BJ (cell line): Measurements from ENCODE around the gene CLEC16A. TPM values are rescaled to one million over a fixed set of nuclear protein-coding genes. Genes with fewer than 3 reads are reported as not detected.

Source experiments
- CTCF ChIA-PET: fragments of 350-600 bp; formaldehyde crosslinking; extraction: SDS; loops from one replicate; lab custom pipeline; 2021; ENCODE audit warnings: antibody characterized with exemption, inconsistent platforms; lab: Yijun Ruan, JAX
- POLR2A ChIA-PET: fragments of 300-600 bp; sonication (Branson Sonifier 250); formaldehyde crosslinking; extraction: SDS; loops from one replicate; lab custom pipeline; 2021; ENCODE audit warnings: antibody characterized with exemption; lab: Charles Lee
- DNase-seq: peaks from one replicate; pipeline ENCODE4 v3.0.0-alpha.2; 2011; ENCODE audit warnings: low read depth
- H3K27me3 ChIP-seq: 2 replicates; pipeline ENCODE4 v1.6.0; 2011; ENCODE audit warnings: low read length; ENCODE audit not compliant: control insufficient read depth, insufficient read depth
- H3K36me3 ChIP-seq: 2 replicates; pipeline ENCODE4 v1.5.1; 2011; ENCODE audit warnings: low read length; ENCODE audit not compliant: control insufficient read depth, insufficient read depth
- H3K4me3 ChIP-seq: 2 replicates; pipeline ENCODE4 v1.5.1; 2011; ENCODE audit warnings: low read depth, mild to moderate bottlenecking, control low read depth, low read length
- CTCF ChIP-seq: IDR thresholded peaks from 2 replicates; pipeline ENCODE4 v1.5.1; 2011; ENCODE audit warnings: low read depth, mild to moderate bottlenecking, control low read depth, inconsistent platforms, low read length, moderate library complexity; ENCODE audit not compliant: insufficient read depth
- polyA plus RNA-seq: library from polyadenylated mRNA; depleted of rRNA; stranded (reverse); fragments of >200 nt; gene quantifications from 2 replicates; pipeline ENCODE4 v1.2.3, GENCODE V29; 2011

Gene CLEC16A
- polyA plus RNA-seq, 1 experiment: 8.7 TPM

- Histone ChIP-seq H3K36me3 (no peaks in the 10 kb centered on the region), H3K27me3 (no peaks in the 10 kb centered on the region), H3K4me3 (no peak overlapping the region)
- no peak for TF ChIP-seq CTCF
- ChIA-PET CTCF (interaction anchor here (1.3 kb wide), 1 partner anchor 9 kb away, joined by 4 read pairs; no protein-coding TSS in a partner anchor), POLR2A (no interaction called here)
- no peak for DNase-seq
These were observed 207.7 kb downstream of the CLEC16A start for GRCh38 chr16:11151885-11152629.

- Histone ChIP-seq H3K4me3 (no peak overlapping the region), H3K27me3 (no peaks in the 10 kb centered on the region), H3K36me3 (no peaks in the 10 kb centered on the region)
- TF ChIP-seq CTCF: no peak
- ChIA-PET POLR2A (no interaction called here), CTCF (interaction anchor here (1.3 kb wide), 1 partner anchor 8 kb away, joined by 4 read pairs; no protein-coding TSS in a partner anchor)
- DNase-seq: no peak
These were observed 208.4 kb downstream of the CLEC16A start for GRCh38 chr16:11152677-11153331.

- no peaks in the 10 kb centered on the region for H3K27me3 ChIP-seq
- DNase-seq: peak; percentile 35
- ChIA-PET POLR2A (no interaction called here), CTCF (interaction anchor here (0.9 to 2.6 kb wide), 2 partner anchors 10 to 53 kb away, joined by 3 to 6 read pairs; no protein-coding TSS in a partner anchor)
- TF ChIP-seq CTCF: no peak
- H3K36me3 ChIP-seq: no peaks in the 10 kb centered on the region
- no peak overlapping the region for H3K4me3 ChIP-seq
These were observed 211.0 kb downstream of the CLEC16A start for GRCh38 chr16:11155284-11155806.

GRCh38 chr16:11156401-11156800 is 212.0 kb downstream of the CLEC16A start:
- no peak overlapping the region for H3K4me3 ChIP-seq
- no peak for DNase-seq
- no peaks in the 10 kb centered on the region for H3K27me3 ChIP-seq
- ChIA-PET POLR2A (no interaction called here), CTCF (interaction anchor here (0.7 kb wide), 1 partner anchor 12 kb away, joined by 3 read pairs; no protein-coding TSS in a partner anchor)
- H3K36me3 ChIP-seq: no peaks in the 10 kb centered on the region
- TF ChIP-seq CTCF: no peak

GRCh38 chr16:11157143-11157542 is 212.8 kb downstream of the CLEC16A start:
- no peak for DNase-seq
- TF ChIP-seq CTCF: no peak
- POLR2A ChIA-PET: no interaction called here
- CTCF ChIA-PET: no interaction called here
- H3K36me3 ChIP-seq: no peaks in the 10 kb centered on the region
- H3K4me3 ChIP-seq: no peak overlapping the region
- H3K27me3 ChIP-seq: no peaks in the 10 kb centered on the region
